Activated naive CD4-positive, alpha-beta T cell treated with anti-CD3 and anti-CD28 coated beads, Interleukin-2, amount 50 U/mL, for 72 hours (primary cell): ENCODE results near the gene CRYBA1. TPM values are rescaled to one million over a fixed set of nuclear protein-coding genes. Genes with fewer than 3 reads are reported as not detected.
"Not testable (repeated sequence)": the region's sequence is repeated elsewhere in the genome, so short reads cannot be mapped to it uniquely, and the experiment has no call there.

ENCODE experiments used
- ATAC-seq, 2 donors: fragments of 150-1000 bp; cut with Tn5 transposase; 2 replicates each; pipeline ENCODE4 v1.10.0; 2021; ENCODE audit warnings: mild to moderate bottlenecking in 2 of 2, moderate library complexity in 2 of 2
- DNase-seq, 2 donors: peaks; one replicate each; pipeline ENCODE4 v3.0.0; 2021 to 2022; ENCODE audit warnings: low spot score in 2 of 2
- H3K27ac Mint-ChIP-seq, 2 donors: one replicate each; pipeline ENCODE4 v1.8.0; 2022; ENCODE audit warnings: mild to moderate bottlenecking in 2 of 2, mixed read lengths in 2 of 2
- H3K36me3 Mint-ChIP-seq, 2 donors: one replicate each; pipeline ENCODE4 v1.8.0; 2022; ENCODE audit warnings: mixed read lengths in 2 of 2
- H3K9me3 Mint-ChIP-seq, 2 donors: one replicate each; pipeline ENCODE4 v1.8.0; 2022; ENCODE audit warnings: mixed read lengths in 2 of 2
- total RNA-seq, 2 donors: library from RNA; stranded (reverse); gene quantifications; one replicate each; pipeline ENCODE4 v1.2.3, GENCODE V29; 2022

The CRYBA1 gene, protein sequence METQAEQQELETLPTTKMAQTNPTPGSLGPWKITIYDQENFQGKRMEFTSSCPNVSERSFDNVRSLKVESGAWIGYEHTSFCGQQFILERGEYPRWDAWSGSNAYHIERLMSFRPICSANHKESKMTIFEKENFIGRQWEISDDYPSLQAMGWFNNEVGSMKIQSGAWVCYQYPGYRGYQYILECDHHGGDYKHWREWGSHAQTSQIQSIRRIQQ
- not detected for total RNA-seq

DNA sequence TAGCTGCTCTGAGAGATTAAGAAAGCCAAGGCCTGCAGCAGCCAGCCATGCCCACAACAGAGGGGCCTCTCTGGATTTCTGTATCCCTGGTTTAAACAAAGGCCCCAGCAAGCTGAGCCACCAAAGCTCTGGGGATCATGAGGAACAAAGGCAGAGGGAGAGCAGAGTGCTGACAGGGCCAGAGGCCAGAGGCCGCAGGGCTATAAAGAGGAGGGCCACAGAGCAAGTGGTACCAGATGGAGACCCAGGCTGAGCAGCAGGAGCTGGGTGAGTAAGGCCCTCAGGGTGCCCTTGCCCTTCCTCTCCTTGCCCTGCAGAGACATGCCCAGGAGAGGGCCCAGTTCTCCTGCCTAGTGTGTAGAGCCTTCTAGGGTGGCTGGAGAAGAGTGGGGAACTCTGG is at the start of gene CRYBA1:
CRYBA1 (plus strand) TSS at position 232 of the 400 bp plus-strand sequence; CDS start at position 237, 5 bp downstream.
- no peaks in the 10 kb centered on the region for H3K9me3 Mint-ChIP-seq
- no peaks in the 10 kb centered on the region for H3K36me3 Mint-ChIP-seq
- no peak for DNase-seq
- peak within 1 kb of the TSS in 1 of 2 donors; percentile 33 for H3K27ac Mint-ChIP-seq
- peak in 1 of 2 donors; percentile 7 for ATAC-seq

DNA sequence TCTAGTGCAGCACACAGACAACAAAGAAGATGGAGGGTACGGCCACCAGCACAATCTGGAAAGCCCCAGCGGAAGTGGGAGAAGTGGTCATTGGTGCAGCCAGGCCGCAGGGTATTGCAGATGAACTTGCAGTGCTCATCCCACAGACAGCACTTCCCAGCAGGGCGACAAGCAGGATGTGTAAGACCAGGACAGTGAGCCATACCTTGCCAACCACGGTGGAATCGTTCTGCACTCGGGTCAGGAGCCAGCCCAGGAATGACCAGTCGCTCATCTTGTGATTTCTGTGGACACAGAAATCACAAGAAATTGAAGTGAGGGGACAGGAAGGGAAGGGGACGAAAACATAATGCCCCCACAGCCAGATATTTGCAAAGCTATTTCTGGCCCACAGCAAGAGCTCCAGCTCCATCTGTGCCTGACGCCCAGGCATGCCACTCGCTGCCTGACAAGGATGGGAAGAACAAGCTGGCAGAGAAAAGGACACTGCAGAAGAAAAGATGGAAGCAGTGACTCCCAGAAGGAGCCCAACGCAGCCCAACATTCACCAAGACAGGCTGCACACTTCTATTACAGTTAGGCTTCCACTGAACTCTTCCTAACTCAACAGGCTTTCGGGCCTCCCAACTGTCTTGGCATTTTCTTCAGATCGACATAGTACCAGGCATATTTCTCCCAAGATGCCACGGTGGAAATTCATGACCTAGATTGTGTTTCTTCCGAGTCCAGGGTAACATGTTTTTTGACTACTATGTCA is 49.0 kb upstream of the CRYBA1 start:
- Mint-ChIP-seq H3K27ac (no peak overlapping the region), H3K36me3 (no peaks in the 10 kb centered on the region), H3K9me3 (no peaks in the 10 kb centered on the region)
- ATAC-seq (no peak), DNase-seq (no peak)

DNA sequence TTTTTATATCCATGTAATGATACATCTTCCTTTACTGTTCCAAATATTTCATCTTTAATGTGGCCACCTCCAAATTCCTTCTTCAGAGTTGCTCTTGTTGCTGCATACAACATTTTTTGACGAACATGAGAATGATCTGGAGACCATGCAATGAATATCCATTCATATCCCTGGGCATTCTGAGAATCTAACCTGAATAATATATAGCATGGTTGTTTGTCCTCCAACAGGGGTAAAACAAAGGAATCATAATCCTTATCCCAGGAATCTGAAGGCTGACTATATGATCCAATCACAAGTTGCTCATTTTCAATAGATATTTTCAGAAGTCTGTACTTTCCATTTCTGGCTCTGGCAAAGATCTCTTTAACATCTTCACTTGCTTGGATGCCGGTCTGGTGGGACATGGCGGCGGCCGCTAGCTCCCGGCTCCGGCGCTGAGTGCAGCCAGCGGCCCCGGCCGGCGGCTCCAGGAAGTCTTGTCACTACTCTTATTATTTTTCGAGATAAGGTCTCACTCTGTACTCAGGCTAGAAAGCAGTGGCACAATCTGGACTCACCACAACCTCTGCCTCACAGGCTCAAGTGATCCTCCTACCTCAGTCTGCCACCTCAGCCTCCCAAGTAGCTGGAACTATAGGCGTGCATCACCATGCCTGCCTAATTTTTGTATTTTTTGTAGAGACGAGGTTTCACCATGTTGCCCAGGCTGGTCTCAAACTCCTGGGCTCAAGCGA is 42.4 kb upstream of the CRYBA1 start:
- not testable (repeated sequence) for ATAC-seq, DNase-seq, H3K27ac Mint-ChIP-seq, H3K9me3 Mint-ChIP-seq, H3K36me3 Mint-ChIP-seq

DNA sequence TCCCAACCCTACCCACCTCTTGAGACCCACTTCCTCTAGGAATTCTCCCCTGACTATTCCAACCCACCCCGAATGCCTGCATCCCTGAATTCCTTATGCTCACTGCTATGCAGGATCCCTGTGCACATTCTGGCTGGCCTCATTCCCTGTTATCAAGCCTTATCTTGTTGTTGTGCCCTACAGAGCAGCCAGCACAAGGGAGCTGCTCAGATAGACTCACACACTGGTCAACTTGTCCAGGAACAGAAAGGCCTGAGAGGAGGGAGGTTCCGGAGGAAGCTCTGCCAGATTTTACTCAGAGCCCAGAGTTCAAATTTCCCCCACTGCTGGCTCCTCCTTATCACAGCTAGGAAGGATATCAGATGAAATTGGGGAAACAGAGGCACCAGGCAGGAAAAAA is 41.6 kb upstream of the CRYBA1 start:
- H3K27ac Mint-ChIP-seq: no peak overlapping the region
- no peaks in the 10 kb centered on the region for H3K36me3 Mint-ChIP-seq
- DNase-seq: no peak
- no peak for ATAC-seq
- no peaks in the 10 kb centered on the region for H3K9me3 Mint-ChIP-seq

DNA sequence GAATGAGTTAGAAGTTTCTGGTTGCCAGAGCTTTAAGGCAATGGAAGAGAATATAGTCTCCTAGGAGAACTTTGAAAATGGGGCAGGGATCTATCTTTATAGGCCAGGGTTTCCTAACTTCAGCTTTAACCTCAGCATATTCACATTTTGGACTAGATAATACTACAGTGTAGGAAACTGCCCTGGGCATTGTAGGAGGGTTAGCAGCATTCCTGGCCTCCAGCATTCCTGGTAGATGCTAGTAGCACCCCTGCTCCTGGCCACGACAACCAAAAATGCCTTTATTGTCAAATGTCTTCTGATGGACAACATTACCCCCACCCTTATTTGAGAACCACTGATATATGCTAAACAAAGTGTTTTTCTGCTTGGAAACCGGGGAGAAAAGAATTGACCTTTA is 38.7 kb upstream of the CRYBA1 start:
- DNase-seq: no peak
- Mint-ChIP-seq H3K9me3 (no peaks in the 10 kb centered on the region), H3K27ac (no peak overlapping the region), H3K36me3 (no peaks in the 10 kb centered on the region)
- ATAC-seq: no peak

DNA sequence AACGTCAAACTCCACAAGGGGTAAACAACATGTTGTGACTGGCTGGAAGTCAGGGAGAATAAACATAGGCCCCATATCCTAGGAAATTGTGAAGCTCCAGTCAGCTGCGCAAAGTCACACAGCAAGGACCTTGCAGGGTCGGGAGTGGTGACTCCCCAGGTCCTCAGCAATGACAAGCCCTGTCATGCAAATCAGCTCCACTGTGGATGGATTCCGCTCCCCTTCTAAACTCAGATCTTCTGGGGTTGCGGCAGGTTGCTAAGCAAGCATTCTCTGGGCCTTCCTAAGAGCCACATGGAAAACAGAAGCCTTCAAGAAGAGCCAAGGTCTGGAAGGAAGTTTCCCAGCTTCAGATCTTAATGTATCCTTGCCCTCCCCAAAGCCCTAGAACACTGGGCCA is 37.6 kb upstream of the CRYBA1 start:
- no peak for ATAC-seq
- no peaks in the 10 kb centered on the region for H3K36me3 Mint-ChIP-seq
- DNase-seq: no peak
- no peak overlapping the region for H3K27ac Mint-ChIP-seq
- no peaks in the 10 kb centered on the region for H3K9me3 Mint-ChIP-seq

DNA sequence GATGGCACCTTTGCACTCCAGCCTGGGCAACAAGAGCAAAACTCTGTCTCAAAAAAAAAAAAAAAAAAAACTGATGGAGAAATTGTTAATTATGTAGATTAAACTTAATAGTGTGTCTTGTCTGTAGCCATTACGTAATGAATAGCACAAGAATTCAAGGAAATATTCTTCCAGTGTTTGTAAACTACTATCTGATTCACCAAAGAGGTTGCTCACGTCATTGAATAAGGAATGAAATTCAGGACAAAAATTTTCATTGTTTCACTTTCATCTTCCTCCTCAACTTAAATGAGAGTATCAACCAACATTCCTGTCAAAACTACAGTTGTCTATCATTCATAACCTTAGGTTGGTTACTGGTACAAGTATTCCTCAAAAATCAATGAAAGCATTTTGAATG is 35.8 kb upstream of the CRYBA1 start:
- H3K36me3 Mint-ChIP-seq: no peaks in the 10 kb centered on the region

DNA sequence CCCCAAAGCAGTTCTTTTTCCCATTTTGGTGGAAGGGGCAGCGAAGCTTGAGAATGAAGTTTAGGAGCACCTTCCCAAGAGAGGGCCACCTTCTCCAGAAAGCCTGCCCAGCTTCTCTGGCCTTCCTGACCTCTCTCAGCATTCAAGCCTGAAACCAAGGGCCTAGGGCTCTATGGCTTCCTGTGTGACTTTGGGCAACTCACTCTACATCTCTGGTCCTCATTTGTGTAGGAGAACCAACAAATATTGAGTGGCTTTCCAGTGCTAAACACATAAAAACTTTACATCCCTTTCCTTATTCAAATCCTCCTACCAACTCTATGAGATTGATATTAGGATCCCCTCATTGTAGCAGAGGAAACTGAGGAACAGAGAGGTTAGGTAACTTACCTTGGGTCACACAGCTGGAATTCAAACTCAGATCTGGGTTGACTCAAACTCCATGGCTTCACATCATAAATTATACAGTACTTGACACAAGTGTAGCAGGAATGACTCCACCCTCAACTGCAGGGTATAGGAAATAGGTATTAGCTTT is 34.5 kb upstream of the CRYBA1 start:
- Mint-ChIP-seq H3K27ac (no peak overlapping the region), H3K36me3 (no peaks in the 10 kb centered on the region), H3K9me3 (no peaks in the 10 kb centered on the region)
- ATAC-seq (no peak), DNase-seq (no peak)

More for the DNA sequence above, 35.8 kb upstream of the CRYBA1 start:
- ATAC-seq (no peak), DNase-seq (no peak)
- Mint-ChIP-seq H3K9me3 (no peaks in the 10 kb centered on the region), H3K27ac (no peak overlapping the region)

DNA sequence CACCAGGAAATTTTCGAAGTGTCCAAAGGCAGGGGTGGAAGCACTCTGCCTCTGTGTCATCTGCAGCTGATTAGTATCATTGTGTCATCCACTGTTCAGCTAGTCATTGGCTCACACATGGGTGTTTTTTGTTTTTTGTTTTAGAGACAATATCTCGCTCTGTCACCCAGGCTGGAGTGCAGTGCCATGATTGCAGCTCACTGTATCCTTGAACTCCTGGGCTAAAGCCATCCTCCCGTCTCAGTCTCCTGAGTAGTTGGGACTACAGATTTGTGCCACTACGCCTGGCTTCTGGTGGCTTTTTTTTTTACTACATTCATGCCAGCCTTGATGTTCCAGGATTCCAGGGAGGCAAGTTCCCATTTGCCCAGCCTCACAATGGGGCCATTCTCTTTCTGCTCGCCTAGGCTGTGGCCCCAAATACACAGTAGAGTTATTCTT is 34.0 kb upstream of the CRYBA1 start:
- ATAC-seq: no peak
- DNase-seq: no peak
- Mint-ChIP-seq H3K27ac (no peak overlapping the region), H3K36me3 (no peaks in the 10 kb centered on the region), H3K9me3 (no peaks in the 10 kb centered on the region)

DNA sequence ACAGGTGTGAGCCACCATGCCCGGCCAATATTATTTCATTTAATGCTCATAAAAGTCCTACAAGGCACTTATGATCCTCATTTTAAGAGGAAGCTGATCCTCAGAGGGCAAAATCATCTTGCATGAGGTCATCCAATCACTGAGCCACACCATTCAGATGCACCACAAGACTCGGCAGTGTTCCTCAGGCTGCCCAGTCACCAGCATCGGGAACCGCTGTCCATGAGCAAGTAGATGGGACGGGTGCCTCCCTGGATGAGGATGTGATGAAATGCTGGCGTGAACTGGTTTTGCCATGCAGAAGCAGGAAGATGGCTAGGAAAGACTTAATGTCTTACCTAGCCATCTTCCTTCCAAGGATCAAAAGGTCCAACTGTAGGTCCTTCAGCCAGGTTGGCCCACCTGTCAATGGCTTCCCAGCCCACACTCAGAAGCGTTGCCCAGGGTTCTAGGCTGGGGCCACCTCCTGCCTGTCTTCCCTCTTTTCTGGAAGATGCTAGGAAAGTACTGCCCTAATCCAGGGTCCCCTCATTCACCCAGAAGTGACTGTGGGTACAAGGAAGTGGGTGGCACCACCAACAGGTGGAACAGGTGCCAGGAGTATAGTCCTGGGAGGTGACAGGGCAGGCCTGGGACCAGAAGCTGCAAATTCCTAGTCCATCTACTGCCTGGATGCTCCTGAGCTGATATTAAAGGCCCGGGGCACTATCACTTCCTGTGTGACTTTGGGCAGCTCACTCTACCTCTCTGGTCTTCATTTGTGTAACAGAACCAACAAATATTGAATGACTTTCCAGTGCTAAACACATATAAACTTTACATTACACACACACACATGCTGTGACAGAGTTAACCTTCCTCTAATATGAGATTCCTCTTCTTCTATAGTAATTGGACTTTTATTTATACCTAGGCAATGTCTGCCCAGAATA is 32.2 kb upstream of the CRYBA1 start:
- DNase-seq (no peak), ATAC-seq (no peak)
- Mint-ChIP-seq H3K36me3 (no peaks in the 10 kb centered on the region), H3K27ac (no peak overlapping the region), H3K9me3 (no peaks in the 10 kb centered on the region)

DNA sequence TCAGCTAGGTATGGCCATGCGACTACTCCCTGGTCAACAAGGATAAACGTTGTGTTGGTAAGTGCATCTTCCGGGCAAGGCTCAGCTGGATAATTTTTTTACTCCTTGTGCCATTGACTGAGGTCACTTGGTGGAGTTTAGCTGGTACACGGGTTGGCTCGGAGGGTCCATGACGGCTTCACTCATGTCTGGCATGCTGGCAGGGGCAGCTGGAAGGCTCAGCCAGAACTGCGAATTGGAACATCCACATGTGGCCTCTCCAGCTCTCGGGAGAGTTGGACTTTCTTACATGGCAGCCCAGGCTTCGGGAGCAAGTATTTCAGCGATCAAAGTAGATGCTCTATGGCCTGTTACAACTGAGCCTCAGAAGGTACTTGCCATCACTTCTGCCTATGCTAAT is 31.5 kb upstream of the CRYBA1 start:
- no peak overlapping the region for H3K27ac Mint-ChIP-seq
- no peaks in the 10 kb centered on the region for H3K9me3 Mint-ChIP-seq
- DNase-seq (no peak), ATAC-seq (no peak)
- no peaks in the 10 kb centered on the region for H3K36me3 Mint-ChIP-seq

DNA sequence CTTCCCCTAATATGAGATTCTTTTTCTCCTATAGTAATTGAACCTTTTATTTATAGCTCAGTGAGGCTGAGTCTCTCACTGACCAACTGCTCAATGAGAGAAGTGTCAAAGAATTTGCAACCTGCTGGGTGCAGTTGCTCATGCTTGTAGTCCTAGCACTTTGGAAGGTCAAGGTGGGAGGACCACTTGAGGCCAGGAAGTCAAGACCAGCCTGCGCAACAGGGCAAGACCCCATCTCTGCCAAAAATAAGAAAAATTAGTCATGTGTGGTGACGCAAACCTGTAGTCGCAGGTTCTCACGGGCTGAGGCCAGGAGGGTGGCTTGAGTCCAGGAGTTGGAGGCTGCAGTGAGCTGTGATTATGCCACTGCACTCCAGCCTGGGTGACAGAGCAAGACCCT is 30.9 kb upstream of the CRYBA1 start:
- Mint-ChIP-seq H3K9me3 (no peaks in the 10 kb centered on the region), H3K27ac (no peak overlapping the region), H3K36me3 (no peaks in the 10 kb centered on the region)
- ATAC-seq (no peak), DNase-seq (no peak)

DNA sequence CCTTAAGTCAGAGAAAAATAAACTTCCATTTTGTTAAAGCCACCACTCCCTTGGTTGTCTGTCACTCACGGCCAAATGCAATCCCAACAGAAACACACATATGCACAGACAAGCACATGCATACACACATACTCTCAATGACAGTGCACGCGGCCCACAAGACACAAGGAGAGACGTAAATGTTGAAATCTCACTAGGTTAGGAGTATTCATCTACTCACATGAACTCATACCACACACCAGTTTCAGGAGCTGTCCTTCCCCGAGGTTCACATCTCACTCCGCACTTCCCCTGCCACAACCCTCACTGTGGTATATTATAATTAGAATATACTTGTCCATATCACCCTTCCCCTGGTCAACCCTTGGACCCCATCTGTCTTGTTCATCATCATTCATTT is 30.5 kb upstream of the CRYBA1 start:
- DNase-seq (no peak), ATAC-seq (no peak)
- Mint-ChIP-seq H3K27ac (no peak overlapping the region), H3K9me3 (no peaks in the 10 kb centered on the region), H3K36me3 (no peaks in the 10 kb centered on the region)

DNA sequence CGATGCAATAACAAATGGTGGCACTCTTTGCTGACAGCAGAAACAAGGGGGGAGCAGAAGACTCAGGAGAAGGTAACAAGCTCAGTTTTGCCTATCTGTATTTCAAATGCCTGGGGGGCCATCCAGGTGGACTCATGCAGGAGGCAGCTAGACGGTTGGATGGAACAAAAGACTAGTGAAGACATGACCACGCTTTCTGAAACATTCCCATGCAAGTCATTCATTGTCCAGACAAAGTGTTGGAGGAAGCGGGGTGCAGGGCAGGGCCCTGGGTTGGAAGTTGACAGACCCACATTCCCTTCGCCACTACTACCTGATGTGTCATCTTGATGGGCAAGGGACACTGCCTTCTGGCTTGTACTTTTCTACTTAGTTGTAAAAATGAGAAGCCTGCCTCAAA is 29.8 kb upstream of the CRYBA1 start:
- DNase-seq (no peak), ATAC-seq (no peak)
- H3K36me3 Mint-ChIP-seq: no peaks in the 10 kb centered on the region
- H3K27ac Mint-ChIP-seq: no peak overlapping the region
- no peaks in the 10 kb centered on the region for H3K9me3 Mint-ChIP-seq

DNA sequence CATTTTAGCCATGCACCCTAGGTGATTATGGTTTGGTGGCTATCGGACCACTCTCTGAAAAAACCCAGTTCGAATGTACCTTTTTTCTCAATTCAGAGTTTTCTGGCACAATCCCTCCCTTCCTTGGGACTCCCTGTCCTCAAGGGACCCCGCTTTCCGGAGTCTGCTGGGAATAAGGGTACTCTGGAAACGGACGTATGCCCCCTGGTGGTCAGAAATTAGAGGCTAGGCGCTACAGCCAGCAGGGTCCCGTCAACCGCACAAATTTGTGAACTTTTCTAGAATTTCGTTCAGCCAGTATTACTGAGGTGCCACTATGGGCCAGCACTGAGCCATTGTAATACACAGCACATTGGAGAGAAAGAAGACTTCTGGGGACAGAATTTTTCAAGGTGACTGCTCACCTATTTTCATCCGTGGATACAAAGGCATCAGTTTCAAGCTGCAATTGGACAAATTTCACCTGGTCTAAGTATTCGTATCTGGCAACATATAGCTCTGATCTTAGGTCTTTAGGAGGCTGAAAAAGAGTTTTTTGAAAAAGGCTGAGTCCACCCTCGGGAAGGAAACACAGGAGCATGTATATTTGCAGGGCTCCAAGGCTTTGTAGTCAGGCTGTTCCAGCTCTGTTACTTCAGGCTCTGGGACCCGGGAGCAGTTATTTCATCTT is 27.1 kb upstream of the CRYBA1 start:
- DNase-seq (peak; percentile 67 to 79), ATAC-seq (peak; percentile 96 to 97)
- Mint-ChIP-seq H3K9me3 (no peaks in the 10 kb centered on the region), H3K36me3 (no peaks in the 10 kb centered on the region), H3K27ac (no peak overlapping the region)

DNA sequence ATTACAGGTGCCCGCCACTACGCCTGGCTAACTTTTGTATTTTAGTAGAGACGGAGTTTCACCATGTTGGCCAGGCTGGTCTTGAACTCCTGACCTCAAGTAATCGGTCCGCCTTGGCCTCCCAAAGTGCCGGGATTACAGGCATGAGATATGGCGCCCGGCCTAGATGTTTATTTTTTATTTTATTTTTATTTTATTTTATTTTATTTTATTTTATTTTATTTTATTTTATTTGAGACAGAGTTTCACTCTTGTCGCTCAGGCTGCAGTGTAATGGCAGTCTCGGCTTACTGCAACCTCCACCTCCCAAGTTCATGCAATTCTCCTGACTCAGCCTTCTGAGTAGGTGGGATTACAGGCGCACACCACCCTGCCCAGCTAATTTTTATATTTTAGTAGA is 25.3 kb upstream of the CRYBA1 start:
- H3K9me3 Mint-ChIP-seq, DNase-seq, H3K27ac Mint-ChIP-seq, H3K36me3 Mint-ChIP-seq, ATAC-seq: not testable (repeated sequence)
